Hepatocyte (in vitro differentiated cells): ENCODE results near the gene ABHD1.

Source experiments
- EZH2phosphoT487 ChIP-seq: fragments of 200-600 bp; sonication (generic); IDR thresholded peaks from one replicate; pipeline ENCODE4 v1.6.1; 2018; ENCODE audit warnings: antibody characterized with exemption, mild to moderate bottlenecking, low read depth, moderate library complexity; ENCODE audit not compliant: unreplicated experiment, severe bottlenecking
- TF ChIP-seq, protein P1 (sequence below): fragments of 200-600 bp; sonication (generic); IDR thresholded peaks from 2 replicates; pipeline ENCODE4 v1.5.1; 2016; ENCODE audit warnings: antibody characterized with exemption, mild to moderate bottlenecking; ENCODE audit not compliant: poor library complexity

DNA sequence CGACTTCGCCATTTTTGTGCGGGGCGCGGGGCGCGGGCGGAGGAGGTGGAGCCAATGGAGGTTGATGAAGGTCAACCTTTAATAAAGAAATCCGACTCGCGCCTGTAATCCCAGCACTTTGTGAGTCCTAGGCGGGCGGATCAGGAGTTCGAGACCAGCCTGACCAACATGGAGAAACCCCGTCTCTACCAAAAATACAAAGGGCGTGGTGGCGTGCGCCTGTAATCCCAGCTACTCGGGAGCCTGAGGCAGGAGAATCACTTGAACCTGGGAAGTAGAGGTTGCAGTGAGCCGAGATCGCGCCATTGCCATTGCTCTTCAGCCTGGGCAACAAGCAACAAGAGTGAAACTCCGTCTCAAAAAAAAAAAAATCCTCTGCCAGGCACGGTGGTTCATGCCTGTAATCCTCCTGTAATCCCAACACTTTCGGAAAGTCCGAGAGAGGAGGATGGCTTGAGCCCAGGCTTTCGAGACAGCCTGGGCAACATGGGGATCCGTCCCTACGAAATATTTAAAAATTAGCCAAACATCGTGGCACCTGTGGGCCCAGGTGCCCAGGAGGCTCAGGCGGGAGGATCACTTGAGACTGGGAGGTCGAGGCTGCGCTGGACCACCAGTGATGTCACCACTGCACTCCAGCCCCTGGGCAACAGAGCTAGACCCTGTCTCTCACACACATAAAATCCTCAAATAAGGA, 11.3 kb downstream of the ABHD1 start:
- TF ChIP-seq, protein P1, sequence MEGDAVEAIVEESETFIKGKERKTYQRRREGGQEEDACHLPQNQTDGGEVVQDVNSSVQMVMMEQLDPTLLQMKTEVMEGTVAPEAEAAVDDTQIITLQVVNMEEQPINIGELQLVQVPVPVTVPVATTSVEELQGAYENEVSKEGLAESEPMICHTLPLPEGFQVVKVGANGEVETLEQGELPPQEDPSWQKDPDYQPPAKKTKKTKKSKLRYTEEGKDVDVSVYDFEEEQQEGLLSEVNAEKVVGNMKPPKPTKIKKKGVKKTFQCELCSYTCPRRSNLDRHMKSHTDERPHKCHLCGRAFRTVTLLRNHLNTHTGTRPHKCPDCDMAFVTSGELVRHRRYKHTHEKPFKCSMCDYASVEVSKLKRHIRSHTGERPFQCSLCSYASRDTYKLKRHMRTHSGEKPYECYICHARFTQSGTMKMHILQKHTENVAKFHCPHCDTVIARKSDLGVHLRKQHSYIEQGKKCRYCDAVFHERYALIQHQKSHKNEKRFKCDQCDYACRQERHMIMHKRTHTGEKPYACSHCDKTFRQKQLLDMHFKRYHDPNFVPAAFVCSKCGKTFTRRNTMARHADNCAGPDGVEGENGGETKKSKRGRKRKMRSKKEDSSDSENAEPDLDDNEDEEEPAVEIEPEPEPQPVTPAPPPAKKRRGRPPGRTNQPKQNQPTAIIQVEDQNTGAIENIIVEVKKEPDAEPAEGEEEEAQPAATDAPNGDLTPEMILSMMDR: no peak
- no peak for TF ChIP-seq EZH2phosphoT487
